ENCODE results near the gene CAMK1G. TPM values are rescaled to one million over a fixed set of nuclear protein-coding genes. Genes with fewer than 3 reads are reported as not detected.

CAMK1G gene
- total and polyA plus RNA-seq, 9 of the 15 experiments (the other 6 are each of a cell fraction or from before 2014, with no cell fraction given), result not detected

GRCh38 chr1:209657140-209657879 is 73.8 kb downstream of the CAMK1G start (continued):
- TF ChIP-seq ZBTB40 (IDR thresholded peaks at IDR 0.05) (peak; percentile 66; the same call in 1 of the 2 replicates), ZBTB40 (CRISPR knock-in tag; IDR thresholded peaks at IDR 0.05) (no peak), CTBP1 (IDR thresholded peaks at IDR 0.05; ENCODE audit: borderline replicate concordance) (peak; percentile 66; the same call in 1 of the 2 replicates), GABPA (tag; conservative IDR thresholded peaks at IDR 0.05; ENCODE audit: low read depth) (peak; percentile 79), SREBF1 (IDR thresholded peaks at IDR 0.05; ENCODE audit: borderline replicate concordance, low read depth, low read length) (no peak), CTCF (IDR thresholded peaks at IDR 0.05 in 2 of 3, conservative IDR thresholded peaks at IDR 0.05 in 1 of 3; ENCODE audit: insufficient read depth in 2 of 3, low read depth in 1 of 3, low read length in 3 of 3) (0 out of 6 replicates have a peak, but pooled peaks of 1 of the 3 experiments have one; percentile 7), SPI1 (IDR thresholded peaks at IDR 0.05; ENCODE audit: borderline replicate concordance, low read depth, low read length) (0 out of 2 replicates have a peak, but pooled peaks have one; percentile 1), ZNF280B (CRISPR knock-in tag; IDR thresholded peaks at IDR 0.05) (no peak), JUN (IDR thresholded peaks at IDR 0.05; ENCODE audit: borderline replicate concordance, low read depth, low read length) (peak; percentile 42; the same call in 1 of the 2 replicates), JUN (CRISPR knock-in tag; IDR thresholded peaks at IDR 0.05; ENCODE audit: borderline replicate concordance) (no peak), CREB5 (CRISPR knock-in tag; IDR thresholded peaks at IDR 0.05) (no peak)
